Stomach smooth muscle (tissue), 2 donors: ENCODE measurements around the gene HADH.
A peak's percentile ranks its signal among the peaks of the same experiment; 100 is the strongest.
"Not testable (repeated sequence)": the region's sequence is repeated elsewhere in the genome, so short reads cannot be mapped to it uniquely, and the experiment has no call there.

Experiments
- H3K27ac ChIP-seq: one replicate; pipeline ENCODE4 v1.7.0; 2013; ENCODE audit warnings: mild to moderate bottlenecking, low read length, inconsistent platforms
- H3K27me3 ChIP-seq, 2 donors: one replicate each; pipeline ENCODE4 v1.7.0; 2013; ENCODE audit warnings: low read length in 2 of 2; ENCODE audit not compliant: insufficient read depth in 2 of 2, control insufficient read depth in 1 of 2
- H3K36me3 ChIP-seq, 2 donors: one replicate each; pipeline ENCODE4 v1.7.0; 2013; ENCODE audit warnings: low read length in 2 of 2; ENCODE audit not compliant: control insufficient read depth in 2 of 2, insufficient read depth in 2 of 2
- H3K4me1 ChIP-seq: one replicate; pipeline ENCODE4 v1.7.0; 2013; ENCODE audit warnings: low read length; ENCODE audit not compliant: control insufficient read depth, insufficient read depth
- H3K4me3 ChIP-seq, 2 donors: one replicate each; pipeline ENCODE4 v1.7.0; 2013; ENCODE audit warnings: low read length in 2 of 2
- H3K9ac ChIP-seq, 2 donors: one replicate each; pipeline ENCODE4 v1.7.0; 2013; ENCODE audit warnings: low read length in 2 of 2, mild to moderate bottlenecking in 1 of 2
- H3K9me3 ChIP-seq, 2 donors: one replicate each; pipeline ENCODE4 v1.7.0; 2013; ENCODE audit warnings: low read length in 2 of 2; ENCODE audit not compliant: control insufficient read depth in 2 of 2
- donor health status: healthy.
- donor health status: Pancreatic carcinoma.

The HADH gene

DNA sequence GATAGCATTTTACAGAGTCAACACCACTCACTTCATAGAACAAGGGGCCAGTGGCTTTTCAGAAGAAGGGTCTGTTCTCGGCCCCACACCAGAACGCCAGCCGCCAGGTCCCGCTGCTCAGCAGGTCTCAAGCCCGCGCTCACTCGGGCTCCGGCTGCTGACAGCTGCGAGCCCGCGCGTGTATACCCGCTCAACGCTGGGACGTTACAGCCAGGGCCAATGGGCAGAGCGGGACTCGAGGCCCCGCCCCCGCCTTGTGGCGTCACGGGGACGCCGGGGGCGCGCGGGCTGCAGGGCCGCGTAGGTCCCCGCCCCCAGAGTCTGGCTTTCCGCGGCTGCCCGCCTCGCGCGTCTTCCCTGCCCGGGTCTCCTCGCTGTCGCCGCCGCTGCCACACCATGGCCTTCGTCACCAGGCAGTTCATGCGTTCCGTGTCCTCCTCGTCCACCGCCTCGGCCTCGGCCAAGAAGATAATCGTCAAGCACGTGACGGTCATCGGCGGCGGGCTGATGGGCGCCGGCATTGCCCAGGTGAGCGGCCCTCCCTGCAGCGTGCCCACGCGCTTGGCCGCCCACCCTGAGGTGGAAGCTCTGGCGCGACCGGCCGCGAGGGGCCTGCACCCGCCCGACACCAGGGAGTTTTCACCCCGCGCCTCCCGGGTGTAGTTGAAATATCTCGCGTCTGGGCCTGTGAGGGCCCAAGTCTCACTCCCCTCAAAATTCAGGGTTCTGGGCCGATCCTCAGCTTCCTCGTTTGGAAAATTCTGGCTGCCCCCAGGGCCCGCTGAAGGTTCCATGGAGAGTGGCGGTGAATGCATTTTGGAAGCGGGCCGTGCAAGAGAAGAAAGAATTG lies at the start of gene HADH:
Gene HADH (plus strand): TSS at position 353 of the 850 bp plus-strand sequence. CDS start 44 bp downstream, at position 397.
- no peaks in the 10 kb centered on the region for H3K9me3 ChIP-seq
- peak within 1 kb of the TSS; percentile 73 to 81 for H3K9ac ChIP-seq
- no peaks in the 10 kb centered on the region for H3K36me3 ChIP-seq
- H3K27me3 ChIP-seq = no peaks in the 10 kb centered on the region
- H3K27ac ChIP-seq = peak within 1 kb of the TSS; percentile 81
- H3K4me3 ChIP-seq = peak within 1 kb of the TSS; percentile 70 to 92
- H3K4me1 ChIP-seq = peaks cover 28% of the 10 kb centered on the region

DNA sequence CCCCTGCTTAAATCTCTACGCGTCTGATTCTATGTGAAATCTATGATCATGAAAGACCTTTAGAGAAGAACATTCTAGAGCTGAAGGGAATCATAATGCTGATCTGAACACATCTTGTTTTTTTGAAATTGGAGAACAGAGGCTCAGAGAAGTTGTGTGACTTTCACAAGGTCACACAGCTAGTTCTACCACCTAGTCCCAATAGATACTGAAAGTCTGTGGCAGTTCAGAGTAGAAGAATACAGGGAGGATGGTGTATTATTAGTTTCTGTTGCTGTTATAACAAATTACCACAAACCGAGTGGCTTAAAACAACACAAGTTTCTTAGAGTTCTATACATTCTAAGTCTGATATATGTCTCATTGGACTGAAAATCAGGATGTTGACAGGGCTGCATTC lies 43.9 kb upstream of the HADH start:
- H3K9ac ChIP-seq = no peak overlapping the region
- no peak overlapping the region for H3K4me3 ChIP-seq
- H3K4me1 ChIP-seq = no peaks in the 10 kb centered on the region
- H3K27ac ChIP-seq = no peak overlapping the region
- no peaks in the 10 kb centered on the region for H3K9me3 ChIP-seq
- H3K36me3 ChIP-seq = peaks cover 14 to 25% of the 10 kb centered on the region in 2 donors
- H3K27me3 ChIP-seq = no peaks in the 10 kb centered on the region

DNA sequence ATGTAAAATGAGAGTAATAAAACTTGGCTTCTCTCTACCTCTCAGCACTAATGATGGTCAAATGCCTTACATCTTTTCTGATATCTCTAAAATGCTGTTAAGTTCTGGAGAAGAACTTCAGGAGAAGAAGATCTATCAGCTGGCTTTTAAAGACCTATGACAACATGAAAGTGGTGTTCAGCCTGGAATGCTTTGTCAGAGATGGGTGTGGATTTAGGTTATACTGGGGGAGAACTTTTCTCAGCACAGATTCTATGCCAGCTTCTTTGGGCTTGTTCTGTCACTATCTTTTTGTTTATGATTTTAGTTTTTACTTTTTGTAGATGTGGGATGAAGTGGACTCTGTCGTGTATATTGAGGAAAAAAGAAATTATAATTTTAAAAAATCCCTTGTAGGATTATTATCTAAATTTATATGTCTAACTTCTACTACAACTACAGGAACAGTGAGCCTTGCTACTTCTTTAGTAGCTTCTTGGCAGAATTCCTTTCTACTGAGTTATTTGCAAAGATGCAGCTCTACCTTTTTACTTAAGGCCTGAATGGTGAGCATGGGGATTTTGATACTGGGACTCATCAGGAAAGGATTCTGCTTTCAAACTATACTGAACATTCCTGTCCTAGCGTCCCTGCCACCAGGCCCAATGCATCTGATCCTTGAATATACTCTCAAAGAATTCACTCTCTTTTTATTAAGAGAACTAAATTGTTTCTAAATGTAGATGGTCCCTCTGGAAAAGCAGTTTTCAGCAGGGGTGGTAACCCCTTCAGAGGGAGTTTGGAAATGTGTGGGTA lies 38.7 kb upstream of the HADH start:
- peaks cover 22 to 24% of the 10 kb centered on the region in 2 donors for H3K36me3 ChIP-seq
- no peaks in the 10 kb centered on the region for H3K9me3 ChIP-seq
- no peak overlapping the region for H3K9ac ChIP-seq
- no peaks in the 10 kb centered on the region for H3K4me1 ChIP-seq
- no peak overlapping the region for H3K27ac ChIP-seq
- H3K27me3 ChIP-seq = no peaks in the 10 kb centered on the region
- no peak overlapping the region for H3K4me3 ChIP-seq

DNA sequence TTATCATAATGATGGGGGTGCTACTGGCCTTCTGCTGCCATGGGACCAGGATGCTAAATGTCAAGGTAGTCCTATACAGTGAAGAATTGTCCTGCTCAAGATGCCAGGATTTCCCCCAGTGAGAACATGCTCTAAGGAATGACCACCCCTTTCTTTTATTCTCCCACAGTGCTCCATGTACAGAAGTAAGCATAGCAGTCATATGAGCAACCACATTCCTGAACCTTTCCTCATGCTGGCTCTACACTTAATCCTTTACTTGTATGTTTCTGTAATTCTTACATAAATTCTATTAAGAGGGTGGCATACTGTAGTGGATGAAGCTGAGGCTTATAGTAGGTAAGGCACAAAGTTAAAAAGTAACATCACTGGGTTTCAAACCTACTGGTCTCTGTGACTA lies 38.1 kb upstream of the HADH start:
- H3K27me3 ChIP-seq = no peaks in the 10 kb centered on the region
- no peak overlapping the region for H3K9ac ChIP-seq
- no peak overlapping the region for H3K27ac ChIP-seq
- peaks cover 22 to 24% of the 10 kb centered on the region in 2 donors for H3K36me3 ChIP-seq
- no peaks in the 10 kb centered on the region for H3K4me1 ChIP-seq
- no peak overlapping the region for H3K4me3 ChIP-seq
- no peaks in the 10 kb centered on the region for H3K9me3 ChIP-seq

DNA sequence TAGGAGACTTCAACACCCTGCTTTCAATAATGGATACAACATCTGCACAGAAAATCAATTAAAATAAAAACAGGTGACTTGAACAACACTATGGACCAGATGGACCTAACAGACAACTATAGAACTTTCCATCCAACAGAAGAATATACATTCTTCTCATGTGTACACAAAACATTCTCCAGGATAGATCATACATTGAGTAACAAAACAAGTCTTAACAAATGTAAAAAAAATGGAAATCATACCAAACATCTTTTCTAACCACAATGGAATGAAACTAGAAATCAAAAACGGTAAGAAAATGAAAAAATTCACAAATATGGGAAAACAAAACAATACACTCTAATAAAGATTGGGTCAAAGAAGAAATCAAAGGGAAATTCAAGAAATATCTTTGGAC lies 33.7 kb upstream of the HADH start:
- Histone ChIP-seq H3K27ac (no peak overlapping the region), H3K36me3 (peaks cover 7 to 10% of the 10 kb centered on the region in 2 donors), H3K9me3 (no peaks in the 10 kb centered on the region), H3K4me1 (no peaks in the 10 kb centered on the region), H3K9ac (no peak overlapping the region), H3K27me3 (no peaks in the 10 kb centered on the region), H3K4me3 (no peak overlapping the region)

DNA sequence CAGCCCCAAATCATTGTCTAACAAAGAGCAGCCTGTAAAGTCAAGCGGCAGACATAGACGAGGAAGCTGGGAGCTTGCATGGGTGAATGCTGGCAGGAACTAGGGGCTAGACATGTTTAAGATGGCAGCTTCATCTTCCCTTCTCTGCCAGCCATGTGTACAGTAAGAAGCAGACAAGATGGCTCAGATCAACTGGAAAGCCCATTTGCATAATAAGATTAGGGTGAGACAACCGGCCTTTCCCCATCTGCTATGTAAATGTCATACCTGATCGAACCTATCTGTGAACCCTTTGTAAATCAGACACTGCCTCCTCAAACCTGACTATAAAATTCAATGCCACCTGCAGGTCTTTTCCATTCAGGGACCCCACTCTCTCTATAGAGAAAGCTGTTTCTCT lies 22.8 kb upstream of the HADH start:
- H3K4me1 ChIP-seq = no peaks in the 10 kb centered on the region
- H3K27ac ChIP-seq = no peak overlapping the region
- no peaks in the 10 kb centered on the region for H3K9me3 ChIP-seq
- no peaks in the 10 kb centered on the region for H3K36me3 ChIP-seq
- H3K27me3 ChIP-seq = no peaks in the 10 kb centered on the region
- H3K9ac ChIP-seq = no peak overlapping the region
- no peak overlapping the region for H3K4me3 ChIP-seq

DNA sequence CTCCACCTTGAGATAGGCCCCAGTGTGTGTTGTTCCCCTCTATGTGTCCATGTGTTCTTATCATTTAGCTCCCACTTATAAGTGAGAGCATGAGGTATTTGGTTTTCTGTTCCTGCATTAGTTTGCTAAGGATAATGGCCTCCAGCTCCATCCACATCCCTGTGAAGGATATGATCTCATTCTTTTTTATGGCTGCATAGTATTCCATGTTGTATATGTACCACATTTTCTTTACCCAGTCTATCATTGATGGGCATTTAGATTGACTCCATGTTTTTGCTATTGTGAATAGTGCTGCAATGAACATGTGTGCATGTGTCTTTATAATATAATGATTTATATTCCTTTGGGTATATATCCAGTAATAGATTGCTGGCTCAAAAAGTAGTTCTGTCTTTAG lies 22.2 kb upstream of the HADH start:
- not testable (repeated sequence) for H3K9me3 ChIP-seq, H3K9ac ChIP-seq, H3K4me3 ChIP-seq, H3K4me1 ChIP-seq, H3K27me3 ChIP-seq, H3K27ac ChIP-seq, H3K36me3 ChIP-seq

DNA sequence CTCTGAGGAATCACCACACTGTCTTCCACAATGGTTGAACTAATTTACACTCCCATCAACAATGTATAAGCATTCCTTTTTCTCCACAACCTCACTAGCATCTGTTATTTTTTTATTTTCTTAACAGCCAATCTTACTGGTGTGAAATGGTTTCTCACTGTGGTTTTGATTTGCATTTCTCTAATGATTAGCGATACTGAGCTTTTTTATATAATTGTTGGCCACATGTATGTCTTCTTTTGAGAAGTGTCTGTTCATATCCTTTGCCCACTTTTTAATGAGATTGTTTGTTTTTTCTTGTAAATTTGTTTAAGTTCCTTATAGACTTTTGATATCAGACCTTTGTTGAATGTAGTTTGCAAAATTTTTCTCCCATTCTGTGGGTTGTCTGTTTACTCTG lies 21.8 kb upstream of the HADH start:
- not testable (repeated sequence) for H3K4me3 ChIP-seq, H3K27me3 ChIP-seq, H3K4me1 ChIP-seq, H3K27ac ChIP-seq, H3K36me3 ChIP-seq, H3K9ac ChIP-seq, H3K9me3 ChIP-seq

DNA sequence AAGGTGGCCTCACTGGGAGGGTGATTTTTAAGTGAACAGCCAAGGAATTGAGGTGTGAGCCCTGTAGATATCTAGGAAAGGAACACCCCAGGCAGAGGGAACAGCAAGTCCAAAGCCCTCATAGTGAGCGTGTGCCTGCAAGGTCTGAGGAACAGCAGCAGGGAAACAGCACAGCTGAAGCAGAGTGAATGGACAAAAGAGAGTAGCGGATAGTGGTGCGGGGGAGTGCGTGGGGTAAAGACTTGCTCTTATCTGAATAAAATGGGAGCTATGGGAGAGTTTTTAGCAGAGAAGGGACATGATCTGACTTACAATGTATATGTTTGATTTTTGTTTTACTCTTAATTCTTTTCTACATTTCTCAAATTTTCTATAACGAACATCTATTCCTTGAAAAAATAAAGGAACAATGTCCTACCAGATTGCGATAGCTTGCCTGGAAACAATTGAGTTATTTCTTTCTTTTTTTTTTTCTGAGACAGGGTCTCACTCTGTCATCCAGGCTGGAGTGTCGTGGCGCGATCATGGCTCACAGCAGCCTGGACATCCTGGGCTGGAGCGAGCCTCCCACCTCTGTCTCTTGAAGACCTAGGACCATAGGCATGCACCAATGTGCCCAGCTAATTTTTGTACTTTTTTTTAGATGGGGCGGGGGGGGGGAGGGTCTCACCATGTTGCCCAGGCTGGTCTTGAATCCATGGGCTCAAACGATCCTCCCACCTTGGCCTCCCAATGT lies 19.5 kb upstream of the HADH start:
- Histone ChIP-seq H3K4me1 (no peaks in the 10 kb centered on the region), H3K36me3 (no peaks in the 10 kb centered on the region), H3K9me3 (no peaks in the 10 kb centered on the region), H3K4me3 (no peak overlapping the region), H3K27me3 (no peaks in the 10 kb centered on the region), H3K9ac (no peak overlapping the region), H3K27ac (no peak overlapping the region)

DNA sequence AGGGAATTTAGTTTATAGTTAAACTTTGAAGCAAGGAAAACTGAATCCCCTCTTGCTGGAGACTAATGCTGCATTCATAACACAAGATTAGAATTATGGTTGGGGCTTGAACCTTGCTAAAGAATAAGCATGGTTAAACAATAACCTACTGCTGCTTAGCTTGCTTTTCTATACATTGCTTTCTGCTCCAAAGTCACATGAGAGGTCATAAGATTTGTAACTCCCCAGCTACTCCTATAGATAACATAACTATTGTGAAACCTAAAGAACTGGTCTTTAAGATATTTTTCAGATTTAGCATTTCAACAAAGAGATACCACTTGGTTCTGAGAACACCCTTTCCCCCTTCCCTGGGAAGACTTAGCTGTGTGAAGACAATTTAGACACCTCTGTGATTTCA lies 17.1 kb upstream of the HADH start:
- H3K4me3 ChIP-seq = no peak overlapping the region
- no peaks in the 10 kb centered on the region for H3K4me1 ChIP-seq
- no peaks in the 10 kb centered on the region for H3K9me3 ChIP-seq
- H3K36me3 ChIP-seq = no peaks in the 10 kb centered on the region
- no peak overlapping the region for H3K9ac ChIP-seq
- H3K27me3 ChIP-seq = no peaks in the 10 kb centered on the region
- H3K27ac ChIP-seq = no peak overlapping the region
